BLaER1 treated with 17β-estradiol and CSF1 and Interleukin-3, amounts not matched to agents 10 nM and 100 nM (cell line): Measurements from ENCODE around the gene ARHGEF40.

Experiments
- H3K27ac ChIP-seq, 11 experiments: shearing (Covaris generic); formaldehyde crosslinking; 2 replicates each; pipeline ENCODE4 v1.8.1; 2022
- H3K27me3 ChIP-seq, 11 experiments: shearing (Covaris generic); formaldehyde crosslinking; 2 replicates each; pipeline ENCODE4 v1.8.1; 2022
- H3K36me3 ChIP-seq, 11 experiments: shearing (Covaris generic); formaldehyde crosslinking; 2 replicates each; pipeline ENCODE4 v1.8.1; 2022
- H3K4me1 ChIP-seq, 10 experiments: shearing (Covaris generic); formaldehyde crosslinking; 2 replicates each; pipeline ENCODE4 v1.8.1; 2022
- H3K4me2 ChIP-seq, 11 experiments: shearing (Covaris generic); formaldehyde crosslinking; 2 replicates each; pipeline ENCODE4 v1.8.1; 2022
- H3K4me3 ChIP-seq, 10 experiments: shearing (Covaris generic); formaldehyde crosslinking; 2 replicates each; pipeline ENCODE4 v1.8.1; 2022
- H3K9ac ChIP-seq, 11 experiments: shearing (Covaris generic); formaldehyde crosslinking; 2 replicates each; pipeline ENCODE4 v1.8.1; 2022
- H3K9me3 ChIP-seq, 11 experiments: shearing (Covaris generic); formaldehyde crosslinking; replicated peaks in 1 of 11; 2 replicates each; pipeline ENCODE4 v1.8.1; 2022
- H4K20me1 ChIP-seq, 11 experiments: shearing (Covaris generic); formaldehyde crosslinking; 2 replicates each; pipeline ENCODE4 v1.8.1; 2022
- Cebpa-rat ChIP-seq, 11 experiments: shearing (Covaris generic); IDR thresholded peaks; 2 replicates each; pipeline ENCODE4 v1.8.1; 2022

ARHGEF40 gene

DNA sequence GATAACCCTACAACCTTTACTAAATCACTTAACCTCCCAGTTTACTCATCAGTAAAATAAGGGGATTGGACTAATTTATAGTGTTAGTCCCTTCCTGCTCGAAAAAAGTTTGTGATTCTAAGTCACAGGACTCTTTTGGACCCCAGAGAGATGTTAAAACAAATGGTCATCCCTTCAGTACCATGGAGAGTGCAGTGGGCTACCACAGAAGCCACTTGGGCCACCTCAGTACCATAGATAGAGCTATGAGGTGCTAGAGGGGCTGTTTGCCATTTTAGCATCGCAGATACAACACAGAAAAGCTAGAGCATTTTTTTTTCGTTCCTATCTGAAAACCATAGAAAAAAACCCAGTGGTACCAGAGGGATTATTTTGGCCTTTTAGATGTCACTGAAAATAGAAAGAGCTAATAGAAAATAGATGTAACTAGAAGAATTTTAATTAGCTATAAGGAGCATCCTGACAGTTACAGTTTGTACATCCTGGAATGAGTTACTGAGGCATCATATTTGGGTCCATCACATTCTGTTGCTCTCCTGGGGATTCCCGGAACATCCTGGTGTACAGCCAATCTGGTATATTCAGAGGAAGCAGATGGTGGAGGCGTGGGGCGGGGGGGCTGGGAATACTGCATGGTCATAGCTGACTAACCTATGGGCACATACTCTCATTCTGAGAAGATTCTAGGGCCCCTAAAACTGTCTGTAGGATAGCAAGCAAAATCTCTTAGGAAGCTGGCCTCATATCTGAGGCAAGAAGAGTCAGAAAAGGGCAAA, 25.5 kb downstream of the ARHGEF40 start:
- peak overlapping the region in 9 of 11 experiments; percentile 59 to 94 (median 76); a peak in 10 of 22 replicates for H3K4me2 ChIP-seq
- H3K27me3 ChIP-seq: no peaks in the 10 kb centered on the region
- H3K9ac ChIP-seq: 0 out of 22 replicates have a peak overlapping the region, but pooled peaks of 2 of the 11 experiments have one; percentile 14 to 23

DNA sequence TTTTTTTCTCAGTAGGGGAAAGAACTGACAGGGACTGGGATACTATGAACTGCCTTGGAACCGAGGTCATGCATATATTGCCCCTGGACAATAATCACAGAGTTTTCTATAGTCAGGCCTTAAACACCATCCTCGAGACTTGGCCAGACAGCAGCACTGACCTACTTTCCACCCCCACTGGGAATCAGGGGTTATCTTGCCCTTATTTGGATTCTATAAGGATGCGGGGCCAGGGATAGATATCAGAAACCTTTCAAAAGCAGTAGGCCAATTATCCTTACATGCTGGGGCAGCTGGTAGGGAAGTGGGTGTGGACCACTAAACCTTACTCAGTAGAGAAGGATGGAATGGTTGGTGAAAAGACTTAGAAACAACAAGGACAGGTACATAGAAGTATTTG, 26.3 kb downstream of the ARHGEF40 start:
- peaks cover 47 to 79% (median 65%) of the 10 kb centered on the region in 10 experiments for H3K4me1 ChIP-seq
- H3K9me3 ChIP-seq: no peaks in the 10 kb centered on the region
- H3K27ac ChIP-seq: no peak overlapping the region
- peak overlapping the region in 2 of 11 experiments; percentile 59 to 69; a peak in 1 of 22 replicates for H3K9ac ChIP-seq
- H3K36me3 ChIP-seq: peaks cover 0 to 19% (median 14%) of the 10 kb centered on the region in 11 experiments; a peak in 15 of 22 replicates
- no peak overlapping the region for H3K4me3 ChIP-seq
- no peaks in the 10 kb centered on the region for H3K27me3 ChIP-seq
- no peak for TF ChIP-seq Cebpa-rat (IDR thresholded peaks at IDR 0.05)
- H4K20me1 ChIP-seq: peaks cover 0 to 56% (median 27%) of the 10 kb centered on the region in 11 experiments; a peak in 15 of 22 replicates
- H3K4me2 ChIP-seq: peak overlapping the region; percentile 20 to 94 (median 73); a peak in 16 of 22 replicates

More for the DNA sequence above, 25.5 kb downstream of the ARHGEF40 start:
- Histone ChIP-seq H3K36me3 (peaks cover 6 to 27% (median 22%) of the 10 kb centered on the region in 11 experiments; a peak in 21 of 22 replicates), H4K20me1 (peaks cover 0 to 65% (median 30%) of the 10 kb centered on the region in 11 experiments; a peak in 15 of 22 replicates), H3K4me3 (no peak overlapping the region), H3K27ac (no peak overlapping the region; a peak in 1 of 22 replicates), H3K9me3 (no peaks in the 10 kb centered on the region), H3K4me1 (peaks cover 40 to 77% (median 66%) of the 10 kb centered on the region in 10 experiments)
- TF ChIP-seq Cebpa-rat (IDR thresholded peaks at IDR 0.05): no peak

DNA sequence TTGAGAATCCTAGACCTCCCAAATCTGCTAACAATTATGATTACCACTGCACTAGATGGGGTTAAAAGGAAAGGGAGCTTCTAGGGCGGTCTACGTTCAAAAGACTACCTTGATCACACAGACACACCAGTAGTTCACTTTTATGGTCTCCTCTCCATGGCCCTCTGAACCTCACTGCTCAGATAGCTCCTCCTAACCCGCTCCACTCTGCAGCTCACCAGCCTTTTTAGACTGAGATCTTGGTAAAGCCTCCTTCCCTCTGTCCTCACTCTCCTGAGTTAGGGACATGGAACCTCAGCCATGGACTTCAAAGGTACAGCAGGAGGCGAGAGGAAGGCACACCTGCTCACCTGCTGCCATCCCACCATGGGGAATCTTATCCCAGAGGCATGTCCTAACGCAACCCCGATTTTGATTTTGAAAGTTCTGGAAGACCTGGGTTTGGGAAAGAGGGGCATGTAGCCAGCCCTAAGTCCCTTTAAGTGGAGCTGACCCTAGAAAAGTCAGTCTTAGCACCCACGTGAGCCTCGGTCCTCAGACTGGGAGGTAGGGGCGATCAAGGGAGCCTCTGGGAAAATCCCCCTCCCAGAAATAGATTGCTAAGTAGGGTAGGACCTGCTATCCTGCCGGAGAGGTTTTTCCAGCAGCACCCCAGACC, 27.0 kb downstream of the ARHGEF40 start:
- Histone ChIP-seq H3K36me3 (peaks cover 0 to 12% (median 7%) of the 10 kb centered on the region in 11 experiments; a peak in 12 of 22 replicates), H3K9ac (peak overlapping the region in 9 of 11 experiments; percentile 50 to 73 (median 60); a peak in 18 of 22 replicates), H4K20me1 (peaks cover 0 to 50% (median 20%) of the 10 kb centered on the region in 11 experiments; a peak in 15 of 22 replicates), H3K4me1 (peaks cover 44 to 77% (median 64%) of the 10 kb centered on the region in 10 experiments), H3K27ac (peak overlapping the region in 9 of 11 experiments; percentile 6 to 68 (median 52); a peak in 14 of 22 replicates), H3K9me3 (no peaks in the 10 kb centered on the region), H3K4me3 (peak overlapping the region; percentile 33 to 57 (median 47); a peak in 19 of 20 replicates), H3K4me2 (peak overlapping the region; percentile 59 to 94 (median 76)), H3K27me3 (no peaks in the 10 kb centered on the region)
- TF ChIP-seq Cebpa-rat (IDR thresholded peaks at IDR 0.05): no peak

DNA sequence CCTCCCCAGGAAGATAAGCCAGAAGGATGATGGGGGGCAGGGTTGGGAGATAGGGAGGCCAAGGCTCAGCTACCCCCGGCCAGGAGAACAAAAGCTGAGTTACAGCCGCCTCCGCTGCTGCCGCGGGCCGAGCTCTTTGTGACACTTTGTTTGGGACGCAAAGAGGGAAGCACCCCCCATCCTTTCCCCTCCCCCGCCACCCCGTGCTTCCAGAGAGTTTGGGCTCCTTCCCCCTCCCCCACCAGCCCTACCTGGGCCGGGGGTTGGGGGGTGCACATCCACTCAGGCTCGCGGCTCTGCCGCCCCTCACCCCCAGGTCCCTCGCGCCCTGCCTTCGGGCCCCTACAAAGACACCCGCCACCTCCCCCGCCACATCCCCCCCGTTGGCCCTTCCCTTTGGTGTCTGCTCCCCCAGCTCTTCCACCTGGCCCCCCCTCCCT, 27.6 kb downstream of the ARHGEF40 start:
- no peak for TF ChIP-seq Cebpa-rat (IDR thresholded peaks at IDR 0.05)
- Histone ChIP-seq H3K27ac (peak overlapping the region in 9 of 11 experiments; percentile 6 to 68 (median 52); a peak in 14 of 22 replicates), H3K9ac (peak overlapping the region in 9 of 11 experiments; percentile 50 to 73 (median 60); a peak in 18 of 22 replicates), H4K20me1 (peaks cover 0 to 46% (median 19%) of the 10 kb centered on the region in 11 experiments; a peak in 15 of 22 replicates), H3K4me2 (peak overlapping the region; percentile 59 to 94 (median 76)), H3K36me3 (peaks cover 0 to 9% (median 6%) of the 10 kb centered on the region in 11 experiments; a peak in 12 of 22 replicates), H3K4me3 (peak overlapping the region; percentile 33 to 57 (median 47); a peak in 19 of 20 replicates), H3K9me3 (no peaks in the 10 kb centered on the region), H3K27me3 (no peaks in the 10 kb centered on the region), H3K4me1 (peaks cover 47 to 78% (median 65%) of the 10 kb centered on the region in 10 experiments)

DNA sequence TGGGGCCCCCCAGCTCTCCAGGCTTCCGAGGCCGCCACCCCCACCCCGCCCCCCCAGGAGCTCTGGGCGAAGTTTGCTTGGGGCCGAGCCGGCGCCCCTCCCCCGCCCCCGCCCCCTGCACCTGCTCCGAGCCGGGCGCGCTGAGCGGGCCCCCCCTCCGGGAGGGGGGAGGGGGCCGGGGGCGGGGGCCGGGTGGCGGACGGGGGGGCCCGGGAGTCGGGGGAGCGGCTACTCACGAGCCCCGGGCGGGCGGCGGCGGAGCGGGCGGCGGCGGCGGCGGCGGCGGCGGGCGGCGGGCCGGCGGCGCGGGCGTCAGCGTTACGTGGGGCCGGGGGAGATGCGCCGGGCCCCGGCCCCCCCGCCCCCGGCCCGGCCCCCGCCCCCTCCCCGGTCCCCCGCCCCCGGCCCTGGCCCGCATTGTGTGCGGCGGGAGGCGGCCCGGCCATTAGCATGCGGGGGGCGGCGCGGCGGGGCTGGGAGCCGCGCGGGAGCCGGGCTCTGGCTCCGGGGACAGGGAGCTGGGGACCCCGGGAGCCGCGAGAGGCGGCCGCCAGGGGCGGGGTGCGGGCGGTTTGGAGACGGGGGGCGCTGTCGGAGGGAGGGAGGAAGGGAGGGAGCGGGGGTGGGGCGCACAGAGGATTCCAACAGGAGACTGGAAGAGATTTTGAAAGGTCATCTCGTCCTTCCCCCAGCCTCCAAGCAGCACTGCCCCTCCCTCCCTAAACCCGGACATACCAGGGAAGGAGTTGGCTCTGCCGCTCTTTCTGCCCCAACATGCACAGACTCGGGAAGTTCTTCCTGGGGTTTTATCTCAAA, 28.2 kb downstream of the ARHGEF40 start, which contains the start of gene ZNF219:
ZNF219 (minus strand) TSS at position 580 of the 816 bp plus-strand sequence. CDS start 5,064 bp downstream, outside the sequence.
- H3K9ac ChIP-seq: peak within 1 kb of the TSS; percentile 69 to 82 (median 77)
- H3K27me3 ChIP-seq: no peaks in the 10 kb centered on the region
- peaks cover 0 to 40% (median 12%) of the 10 kb centered on the region in 11 experiments; a peak in 14 of 22 replicates for H4K20me1 ChIP-seq
- H3K4me1 ChIP-seq: peaks cover 53 to 78% (median 66%) of the 10 kb centered on the region in 10 experiments
- H3K4me2 ChIP-seq: peak within 1 kb of the TSS; percentile 85 to 98 (median 89)
- H3K27ac ChIP-seq: peak within 1 kb of the TSS; percentile 38 to 73 (median 57); a peak in 20 of 22 replicates
- H3K4me3 ChIP-seq: peak within 1 kb of the TSS; percentile 59 to 80 (median 70)
- H3K9me3 ChIP-seq: no peaks in the 10 kb centered on the region
- peaks cover 0 to 3% (median 0%) of the 10 kb centered on the region in 11 experiments; a peak in 5 of 22 replicates for H3K36me3 ChIP-seq
- TF ChIP-seq Cebpa-rat (IDR thresholded peaks at IDR 0.05): no peak

DNA sequence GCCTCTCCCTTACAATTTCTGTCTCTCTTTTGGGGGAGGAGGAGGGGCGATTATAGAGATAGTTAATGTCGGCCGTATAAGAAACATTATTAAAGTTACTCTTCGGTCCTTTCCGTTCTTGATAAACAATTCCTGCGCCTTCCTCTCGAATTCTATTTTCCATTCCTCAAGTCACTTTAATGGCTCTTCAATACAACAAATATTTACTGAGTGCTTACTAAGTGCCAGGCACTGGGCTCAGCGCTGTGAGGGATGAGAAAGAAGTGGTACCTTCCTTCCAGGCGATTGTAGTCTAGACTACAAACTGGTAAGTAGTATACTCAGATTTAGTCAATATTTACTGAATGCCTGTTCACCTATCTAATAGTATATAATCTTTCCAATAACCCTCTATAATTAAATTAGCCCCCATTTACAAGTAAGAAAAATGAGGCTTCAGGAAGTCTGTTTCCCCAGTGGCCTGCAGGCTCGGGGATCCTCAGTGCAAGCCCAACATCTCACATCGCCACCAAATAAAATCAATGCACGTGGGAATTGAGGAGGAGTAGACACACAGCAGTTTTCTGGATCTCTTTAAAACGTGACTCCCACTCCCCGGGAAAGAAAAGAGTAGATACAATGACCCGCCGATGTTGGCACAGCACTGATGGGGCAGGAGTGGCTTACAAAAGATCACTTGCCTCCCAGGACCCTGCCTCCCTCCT, 28.9 kb downstream of the ARHGEF40 start:
- Histone ChIP-seq H3K4me2 (peak overlapping the region; percentile 85 to 98 (median 89)), H3K27ac (peak overlapping the region; percentile 38 to 73 (median 57); a peak in 19 of 22 replicates), H4K20me1 (peaks cover 0 to 32% (median 5%) of the 10 kb centered on the region in 11 experiments; a peak in 9 of 22 replicates), H3K27me3 (no peaks in the 10 kb centered on the region), H3K4me3 (peak overlapping the region; percentile 59 to 80 (median 70)), H3K36me3 (no peaks in the 10 kb centered on the region), H3K9me3 (no peaks in the 10 kb centered on the region), H3K4me1 (peaks cover 54 to 74% (median 63%) of the 10 kb centered on the region in 10 experiments), H3K9ac (peak overlapping the region; percentile 69 to 82 (median 77))
- no peak for TF ChIP-seq Cebpa-rat (IDR thresholded peaks at IDR 0.05)

DNA sequence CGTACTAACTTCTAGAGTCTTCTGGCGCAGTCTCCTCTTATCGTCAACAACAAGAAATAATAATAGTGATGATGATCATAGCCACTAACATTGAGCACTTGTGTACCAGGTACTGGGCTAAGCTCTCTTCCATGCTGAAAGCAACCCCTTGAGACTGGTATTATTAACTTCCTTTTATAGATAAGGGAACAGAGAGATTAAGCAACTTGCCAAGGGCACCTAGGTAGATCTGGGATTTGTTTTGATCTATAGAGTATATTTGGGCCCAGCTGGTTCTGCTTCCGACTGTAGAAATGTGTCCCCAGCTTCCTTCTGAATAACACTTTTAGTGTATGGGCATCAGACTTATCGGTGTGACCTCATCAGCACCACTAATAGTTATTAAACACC, 29.5 kb downstream of the ARHGEF40 start:
- Histone ChIP-seq H4K20me1 (peaks cover 0 to 27% (median 0%) of the 10 kb centered on the region in 11 experiments; a peak in 9 of 22 replicates), H3K9ac (peak overlapping the region; percentile 69 to 82 (median 77); a peak in 19 of 22 replicates), H3K36me3 (no peaks in the 10 kb centered on the region), H3K9me3 (no peaks in the 10 kb centered on the region), H3K27ac (peak overlapping the region in 4 of 11 experiments; percentile 59 to 73 (median 65); a peak in 3 of 22 replicates), H3K4me3 (peak overlapping the region; percentile 59 to 80 (median 70); a peak in 18 of 20 replicates), H3K4me1 (peaks cover 53 to 71% (median 60%) of the 10 kb centered on the region in 10 experiments), H3K27me3 (no peaks in the 10 kb centered on the region), H3K4me2 (peak overlapping the region; percentile 85 to 98 (median 89))
- no peak for TF ChIP-seq Cebpa-rat (IDR thresholded peaks at IDR 0.05)
